Heart right ventricle (tissue), 16 donors: ENCODE data around the gene GTF3C1. TPM values are rescaled to one million over a fixed set of nuclear protein-coding genes. Genes with fewer than 3 reads are reported as not detected.

Experiments
- ATAC-seq, 8 donors: fragments of 200-7000 bp; cut with Tn5 transposase; one replicate each; pipeline ENCODE4 v1.9.1; 2020; ENCODE audit warnings: mild to moderate bottlenecking in 8 of 8, moderate library complexity in 8 of 8, moderate number of reproducible peaks in 1 of 8
- DNase-seq, 2 donors: peaks; one replicate each; pipeline ENCODE4 v3.0.0-alpha.2; 2020
- H3K27ac ChIP-seq, 10 donors: fragments of 200-600 bp; sonication (generic) in 2 of 10; one replicate each; pipeline versions ENCODE4 v1.5.0 to v1.8.0; 2020 to 2022; ENCODE audit warnings: mild to moderate bottlenecking in 3 of 10
- H3K27me3 ChIP-seq, 7 donors: fragments of 200-600 bp; one replicate each; pipeline ENCODE4 v1.8.0; 2021 to 2022; ENCODE audit warnings: mild to moderate bottlenecking in 2 of 7
- H3K36me3 ChIP-seq, 9 donors: fragments of 200-600 bp; sonication (generic) in 1 of 9; one replicate each; pipeline versions ENCODE4 v1.5.0 to v1.8.0; 2020 to 2022; ENCODE audit warnings: mild to moderate bottlenecking in 2 of 9
- H3K4me1 ChIP-seq, 9 donors: fragments of 200-600 bp; sonication (generic) in 1 of 9; one replicate each; pipeline versions ENCODE4 v1.5.0 to v1.8.0; 2020 to 2022; ENCODE audit warnings: mild to moderate bottlenecking in 4 of 9
- H3K4me3 ChIP-seq, 10 donors: fragments of 200-600 bp; sonication (generic) in 2 of 10; one replicate each; pipeline versions ENCODE4 v1.5.0 to v1.8.0; 2020 to 2022; ENCODE audit warnings: mild to moderate bottlenecking in 7 of 10, moderate library complexity in 2 of 10
- H3K9me3 ChIP-seq, 11 donors: fragments of 200-600 bp in 10 of 11; sonication (generic) in 2 of 11; one replicate each; pipeline versions ENCODE4 v1.5.0 to v1.8.0; 2013 to 2022; ENCODE audit warnings: mild to moderate bottlenecking in 2 of 11, control low read depth in 1 of 11, moderate library complexity in 1 of 11
- CTCF ChIP-seq, 9 donors: fragments of 200-600 bp; sonication (generic) in 2 of 9; IDR thresholded peaks; one replicate each; pipeline versions ENCODE4 v1.5.0 to v1.8.0; 2021 to 2022; ENCODE audit warnings: antibody characterized with exemption in 9 of 9, mild to moderate bottlenecking in 5 of 9, moderate library complexity in 1 of 9
- WGBS, 2 donors: extraction: QIAGEN DNeasy Blood & Tissue Kit; methylation state at CpG; one replicate each; pipeline ENCODE4 v1.1.7; 2013; ENCODE audit warnings: inconsistent platforms in 1 of 2; 5-methylcytosine and 5-hydroxymethylcytosine counted together
- intact Hi-C, 10 donors: fragments of 100-400 bp; cut with DNase I; formaldehyde crosslinking; loops; one replicate each; pipeline versions ENCODE4 v1.11.1 to v1.14.2; 2022
- polyA plus RNA-seq, 2 donors: library from polyadenylated mRNA; stranded (reverse); fragments of 200-250 nt; gene quantifications; one replicate each; pipeline ENCODE4 v1.2.3, GENCODE V29; 2013
- total RNA-seq, 10 donors: library from RNA; stranded (reverse); fragmentation: NEBNext Ultra II Directional in 3 of 10; extraction: Animal tissue kit (Norgen Biotek cat#: 25700) in 3 of 10; gene quantifications; one replicate each; pipeline versions ENCODE4 v1.2.1 to v1.2.4, GENCODE V29; 2021 to 2023
- donor health status: Arrhythmogenic right ventricular cardiomyopathy.
- donor health status: ischemic (EF 13 %, LVEDD 7.1; RV severe dilation, severe dysfunction).
- donor health status: healthy with polysubstance abuse.
- donor health status: DM: no; HTN: yes; CAD: no.
- donor health status: DM: no; HTN: no; CAD: no.
- donor health status: ischemic (EF 25% LVEDD 6.9; RV normal size, moderate dysfunction).
- donor health status: ischemic (EF 25% LVEDD 5.7; RV mildly dilated, moderate dysfunction).
- donor health status: healthy.
- donor health status: DM: yes; HTN: yes; CAD: no.
- donor health status: Ischemic cardiomyopathy.
- donor health status: ischemic (EF 35%, LVEDD 5.7; RV mildly dilated, moderate dysfunction).
- donor health status: nonischemic (EF 11% LVEDD 7.7; RV severe dilation, severe dysfunction).
- donor health status: DM: yes; HTN: yes; CAD: no.
- donor health status: PGD.
- donor health status: ischemic (EF 29% LVEDD 5.4; RV normal size, mild dysfunction).
- donor health status: nonischemic (EF 23%, LVEDD 6.1; RV moderate dilation, normal function).

GTF3C1 gene
- total and polyA plus RNA-seq, 12 donors, result 48.1 to 133 (median 62.8) TPM

- Histone ChIP-seq H3K36me3 (peaks cover 0 to 100% (median 85%) of the 10 kb centered on the region in 9 donors), H3K4me1 (peaks cover 0 to 14% (median 8%) of the 10 kb centered on the region in 9 donors), H3K9me3 (no peaks in the 10 kb centered on the region), H3K27me3 (no peaks in the 10 kb centered on the region), H3K27ac (peak overlapping the region in 1 of 10 donors; percentile 68), H3K4me3 (no peak overlapping the region)
- 91% methylated on average over 9 of the region's 9 CpGs for WGBS, 2 donors
- intact Hi-C loops, result no loop called here
- no peak for TF ChIP-seq CTCF (IDR thresholded peaks at IDR 0.05)
- no peak for DNase-seq
- no peak for ATAC-seq
These were observed 51.5 kb downstream of the GTF3C1 start for GRCh38 chr16:27498031-27498825.

- Histone ChIP-seq H3K4me1 (peaks cover 0 to 26% (median 8%) of the 10 kb centered on the region in 9 donors), H3K36me3 (peaks cover 0 to 100% (median 85%) of the 10 kb centered on the region in 9 donors), H3K27ac (no peak overlapping the region), H3K9me3 (no peaks in the 10 kb centered on the region), H3K27me3 (no peaks in the 10 kb centered on the region), H3K4me3 (no peak overlapping the region)
- 69 to 75% methylated on average over 13 of the region's 13 CpGs for WGBS, 2 donors
- ATAC-seq (no peak), DNase-seq (no peak)
- no peak for TF ChIP-seq CTCF (IDR thresholded peaks at IDR 0.05)
- intact Hi-C loops, result no loop called here
These were observed 54.5 kb downstream of the GTF3C1 start for GRCh38 chr16:27495191-27495590.

- H3K4me3 ChIP-seq, result no peak overlapping the region
- DNase-seq, result no peak
- H3K27ac ChIP-seq, result peak overlapping the region in 9 of 10 donors; percentile 22 to 72 (median 59)
- WGBS, 2 donors, result 81 to 82% methylated on average over 11 of the region's 11 CpGs
- no peak for ATAC-seq
- H3K36me3 ChIP-seq, result peaks cover 3 to 100% (median 94%) of the 10 kb centered on the region in 9 donors
- no peak for TF ChIP-seq CTCF (IDR thresholded peaks at IDR 0.05)
- no peaks in the 10 kb centered on the region for H3K27me3 ChIP-seq
- intact Hi-C loops, result no loop called here
- peaks cover 0 to 13% (median 0%) of the 10 kb centered on the region in 9 donors for H3K4me1 ChIP-seq
- H3K9me3 ChIP-seq, result no peaks in the 10 kb centered on the region
These were observed 57.1 kb downstream of the GTF3C1 start for GRCh38 chr16:27492588-27492979.

GRCh38 chr16:27491894-27492587 lies 57.7 kb downstream of the GTF3C1 start:
- Histone ChIP-seq H3K27me3 (no peaks in the 10 kb centered on the region), H3K4me3 (no peak overlapping the region), H3K27ac (peak overlapping the region in 9 of 10 donors; percentile 22 to 72 (median 59)), H3K9me3 (no peaks in the 10 kb centered on the region), H3K36me3 (peaks cover 3 to 100% (median 94%) of the 10 kb centered on the region in 9 donors), H3K4me1 (peaks cover 0 to 13% (median 0%) of the 10 kb centered on the region in 9 donors)
- ATAC-seq, result peak; percentile 40 to 79 (median 60)
- DNase-seq, result no peak
- no peak for TF ChIP-seq CTCF (IDR thresholded peaks at IDR 0.05)
- WGBS, 2 donors, result 74 to 83% methylated on average over 16 of the region's 16 CpGs
- intact Hi-C loops, result no loop called here
